Kidney glomerular epithelial cell (primary cell): ENCODE results near the gene KCNQ2.

Experiments used
- DNase-seq: peaks from one replicate; lab custom pipeline; 2025; lab: John Stamatoyannopoulos, UW

Gene KCNQ2

DNA sequence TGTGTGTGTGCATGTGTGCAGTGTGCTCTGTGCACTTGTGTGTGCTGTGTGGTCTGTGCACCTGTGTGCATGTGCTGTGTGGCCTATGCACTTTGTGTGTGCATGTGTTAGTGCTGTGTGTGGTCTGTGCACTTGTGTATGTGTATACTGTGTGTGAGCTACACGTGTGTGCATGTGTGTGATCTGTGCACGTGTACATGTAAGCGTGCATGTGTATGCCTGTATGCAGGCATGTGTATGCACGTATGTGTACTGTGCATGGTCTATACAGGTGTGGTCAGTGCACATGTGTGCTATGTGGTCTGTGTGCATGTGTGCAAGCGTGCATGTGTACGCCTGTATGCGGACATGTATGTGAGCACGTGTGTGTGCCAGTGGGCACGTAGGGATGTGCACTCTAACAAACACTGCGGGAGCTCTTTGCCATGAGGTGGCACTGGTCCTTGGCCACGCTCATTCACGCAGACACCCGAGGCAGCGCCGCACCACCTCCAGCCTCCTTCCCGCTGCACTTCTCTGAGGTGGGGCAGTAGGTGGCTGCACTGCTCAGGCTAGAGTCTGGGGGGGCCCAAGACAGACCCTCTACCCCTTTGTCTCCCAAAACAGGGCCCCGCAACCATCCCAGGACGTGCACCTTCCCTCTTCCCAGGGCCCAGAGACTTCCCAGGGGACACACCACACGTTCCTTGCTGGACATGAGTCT lies 68.9 kb downstream of the KCNQ2 start:
- DNase-seq: no peak

DNA sequence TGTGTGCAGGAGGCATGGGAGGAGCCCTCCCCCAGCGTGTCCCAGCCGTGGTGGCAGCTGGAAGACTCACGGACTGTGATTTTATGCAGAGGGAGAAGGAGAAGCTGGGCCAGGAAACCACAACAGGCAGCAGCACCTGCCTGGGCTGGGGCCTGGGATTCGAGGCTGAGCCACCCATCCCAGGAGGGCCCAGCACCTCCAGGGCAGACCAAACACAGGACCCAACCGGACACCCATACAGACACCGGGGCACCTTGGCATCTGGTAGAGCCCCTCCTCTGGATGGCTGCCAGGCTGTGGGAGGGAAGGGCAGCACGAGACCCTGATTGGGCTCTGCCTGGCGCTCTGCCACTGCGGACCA lies 69.6 kb downstream of the KCNQ2 start:
- no peak for DNase-seq

GRCh38 chr20:63402181-63402859 lies 70.1 kb downstream of the KCNQ2 start:
- no peak for DNase-seq

DNA sequence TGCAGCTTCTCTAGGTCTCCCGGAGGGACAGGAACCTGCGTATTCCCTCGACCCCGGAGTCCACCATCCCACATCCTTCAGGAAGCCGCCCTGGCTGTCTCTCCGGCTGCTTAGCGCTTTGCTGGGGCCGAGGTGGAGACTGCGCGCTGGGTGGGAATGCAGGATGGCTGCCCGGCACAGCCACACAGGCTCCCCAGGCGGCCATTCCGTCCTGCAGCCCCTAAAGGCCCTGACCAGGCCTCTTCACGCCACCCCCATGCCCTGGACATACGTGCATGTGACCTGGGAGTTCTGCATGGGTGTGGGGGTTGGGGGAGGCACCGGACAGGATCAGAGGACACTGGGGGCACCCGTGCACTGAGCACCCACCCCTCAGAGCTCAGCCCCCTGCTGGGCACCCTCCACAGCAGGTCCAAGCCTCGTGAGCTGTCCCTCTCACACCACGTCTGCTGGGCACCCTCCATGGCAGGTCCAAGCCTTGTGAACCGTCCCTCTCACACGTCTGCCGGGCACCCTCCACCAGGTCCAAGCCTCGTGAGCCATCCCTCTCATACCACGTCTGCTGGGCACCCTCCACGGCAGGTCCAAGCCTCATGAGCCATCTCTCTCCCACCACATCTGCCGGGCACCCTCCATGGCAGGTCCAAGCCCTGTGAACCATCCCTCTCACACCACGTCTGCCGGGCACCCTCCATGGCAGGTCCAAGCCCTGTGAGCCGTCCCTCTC lies 70.9 kb downstream of the KCNQ2 start:
- DNase-seq: no peak

- no peak for DNase-seq
Observed at GRCh38 chr20:63400486-63401210, 71.8 kb downstream of the KCNQ2 start.

GRCh38 chr20:63399596-63400375 lies 72.7 kb downstream of the KCNQ2 start:
- DNase-seq: no peak

- no peak for DNase-seq
Observed at GRCh38 chr20:63398744-63399514, 73.5 kb downstream of the KCNQ2 start.

GRCh38 chr20:63397946-63398450 lies 74.5 kb downstream of the KCNQ2 start:
- DNase-seq: no peak

GRCh38 chr20:63397155-63397843 lies 75.2 kb downstream of the KCNQ2 start:
- no peak for DNase-seq

- DNase-seq: no peak
Observed at GRCh38 chr20:63396300-63396699, 76.2 kb downstream of the KCNQ2 start.

GRCh38 chr20:63395723-63396122 lies 76.7 kb downstream of the KCNQ2 start:
- DNase-seq: no peak

GRCh38 chr20:63394920-63395455 lies 77.5 kb downstream of the KCNQ2 start:
- DNase-seq: no peak

DNA sequence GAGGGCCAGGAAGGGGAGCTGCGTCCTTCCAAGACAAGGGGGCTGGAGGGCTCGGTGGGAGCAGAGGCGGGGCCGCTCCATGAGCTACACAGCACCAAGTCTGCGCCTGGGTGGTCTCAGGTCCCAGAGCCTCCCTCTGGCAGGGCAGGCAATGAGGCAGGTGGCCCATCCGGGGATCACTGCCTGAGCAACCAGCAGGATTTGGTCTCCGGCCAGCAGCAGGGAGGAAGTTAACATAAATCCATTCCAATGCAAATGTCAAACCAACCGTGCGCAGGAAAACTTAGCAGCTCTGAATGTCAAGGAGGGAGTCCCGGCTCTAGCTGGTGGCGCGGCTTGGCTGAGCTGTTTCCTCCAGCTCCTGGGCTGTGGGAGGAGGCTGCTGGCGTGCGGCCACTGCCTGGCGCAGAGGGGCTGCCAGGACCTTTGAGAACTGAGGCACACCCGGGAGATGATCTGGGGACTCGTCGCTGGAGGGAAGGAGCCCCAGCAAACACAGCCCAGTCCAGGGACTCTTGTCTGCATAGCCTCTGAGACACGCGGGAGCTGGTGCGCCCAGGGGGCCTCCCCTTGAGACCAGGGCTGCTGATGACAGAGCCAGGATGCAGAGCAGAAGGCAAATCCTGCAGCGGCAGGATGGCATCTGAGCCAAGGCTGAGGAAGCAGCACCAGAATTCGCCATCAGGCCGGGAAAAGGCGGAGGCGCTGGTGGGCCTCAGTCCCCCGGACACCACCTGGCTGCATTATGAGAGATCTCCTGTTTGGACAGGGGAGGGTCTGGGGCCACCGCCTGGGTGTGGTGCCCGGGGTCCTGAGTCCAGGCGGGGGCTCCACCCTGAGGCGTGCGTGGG lies 78.2 kb downstream of the KCNQ2 start:
- DNase-seq: no peak

DNA sequence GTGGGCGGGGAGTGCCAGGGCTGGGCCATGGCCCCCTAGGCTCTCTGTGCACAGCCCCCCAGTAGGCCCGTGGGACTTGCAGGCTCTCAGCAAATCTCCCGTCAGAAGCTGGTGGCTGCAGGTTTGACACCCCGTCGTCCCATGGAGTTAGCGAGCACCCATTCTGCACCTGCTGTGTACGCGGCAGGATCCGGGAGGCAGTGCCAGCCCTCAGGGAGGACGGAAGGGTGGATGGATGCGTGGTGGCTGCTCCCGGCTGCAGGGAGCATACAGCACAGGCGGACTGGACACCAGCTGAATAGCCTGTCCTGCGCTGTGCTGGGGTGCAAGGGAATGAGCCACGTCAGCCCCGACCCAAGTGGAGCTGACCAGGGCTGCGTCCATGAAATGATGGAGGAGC lies 78.9 kb downstream of the KCNQ2 start:
- DNase-seq: no peak

DNA sequence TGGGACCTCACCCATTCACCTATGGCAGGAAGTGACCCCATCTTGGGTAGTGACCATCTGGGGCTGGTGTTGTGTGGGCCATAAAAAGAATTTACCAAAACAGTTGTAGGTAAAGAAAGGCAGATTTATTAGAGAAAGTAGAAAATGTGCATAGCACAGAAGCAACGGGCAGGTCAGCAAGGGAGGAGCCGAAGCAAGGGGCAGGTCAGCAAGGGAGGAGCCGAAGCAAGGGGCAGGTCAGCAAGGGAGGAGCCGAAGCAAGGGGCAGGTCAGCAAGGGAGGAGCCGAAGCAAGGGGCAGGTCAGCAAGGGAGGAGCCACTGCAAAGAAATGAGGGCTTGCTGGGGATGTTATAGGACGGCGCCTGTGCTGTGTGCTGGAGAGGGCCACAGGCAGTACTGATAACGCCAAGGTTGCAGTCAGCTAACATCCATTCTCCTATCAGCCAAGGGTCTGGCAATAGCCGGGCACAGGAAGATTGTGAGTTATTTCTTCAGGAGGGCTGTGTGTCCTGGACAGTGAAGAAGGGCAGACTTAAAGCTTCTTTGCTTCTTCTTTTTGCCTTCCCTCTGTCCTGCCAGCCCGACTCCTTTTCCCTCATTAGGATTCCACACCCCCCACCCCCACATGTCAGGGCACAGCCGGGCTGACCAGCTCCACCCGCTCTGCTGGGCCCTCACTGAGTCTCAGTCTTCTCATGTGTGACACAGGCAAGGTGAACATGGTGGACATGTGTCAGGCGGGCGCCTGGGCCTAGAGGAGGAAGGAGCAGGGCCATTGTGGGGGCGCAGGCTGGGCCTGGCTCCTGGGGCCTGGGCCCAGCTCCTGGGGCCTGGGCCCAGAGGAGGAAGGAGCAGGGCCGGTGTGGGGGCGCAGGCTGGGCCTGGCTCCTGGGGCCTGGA lies 79.7 kb downstream of the KCNQ2 start:
- no peak for DNase-seq

- DNase-seq: no peak
Observed at GRCh38 chr20:63387917-63388316, 84.5 kb downstream of the KCNQ2 start.

- no peak for DNase-seq
Observed at GRCh38 chr20:63387393-63387792, 85.1 kb downstream of the KCNQ2 start.

- DNase-seq: no peak
Observed at GRCh38 chr20:63386491-63386890, 86.0 kb downstream of the KCNQ2 start.
